ENCODE measurements around the gene TBC1D2. TPM values are rescaled to one million over a fixed set of nuclear protein-coding genes. Genes with fewer than 3 reads are reported as not detected.

Gene TBC1D2
- total and polyA plus RNA-seq, 2 of the 13 experiments (the other 11 are each of a cell fraction or from before 2014, with no cell fraction given) = 2.0 to 2.8 TPM

DNA sequence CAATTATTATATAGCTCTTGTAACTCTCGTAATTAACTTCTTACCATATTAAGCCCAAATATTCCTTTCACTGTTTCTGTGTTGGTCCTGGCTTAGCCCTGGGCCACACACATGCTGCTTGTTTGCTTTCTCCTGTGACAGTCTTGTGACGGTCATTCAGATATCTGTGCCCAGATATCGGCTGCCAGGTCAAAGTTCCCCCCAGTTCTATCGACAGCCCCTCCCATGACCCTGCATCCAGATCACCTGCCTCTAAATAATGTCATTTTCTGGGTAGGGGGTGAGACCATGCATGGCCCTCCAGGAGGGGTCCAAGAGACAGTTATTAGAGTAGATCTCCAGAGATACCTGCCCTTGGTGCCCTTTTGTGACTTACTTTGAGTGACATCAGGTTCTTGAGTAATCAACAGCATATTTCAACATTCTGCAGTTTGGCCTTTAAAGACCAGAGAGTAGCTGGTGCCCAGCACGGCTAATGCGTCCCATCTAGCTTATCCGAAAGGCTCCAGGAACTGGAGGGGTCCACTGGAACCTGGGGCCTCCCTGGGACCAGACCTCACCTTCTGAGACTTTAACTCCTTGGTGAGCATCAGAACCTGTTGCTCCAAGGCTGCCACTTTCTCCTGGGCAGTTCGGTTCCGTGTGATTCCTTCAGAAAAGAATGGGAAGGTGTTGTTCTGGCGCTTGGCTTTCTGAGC is 26.9 kb downstream of the TBC1D2 start (continued):
- TF ChIP-seq HMG20A (CRISPR knock-in tag; IDR thresholded peaks at IDR 0.05; ENCODE audit: borderline replicate concordance) (no peak), NR3C1 (CRISPR knock-in tag; IDR thresholded peaks at IDR 0.05) (no peak), ZNF773 (CRISPR knock-in tag; IDR thresholded peaks at IDR 0.05; ENCODE audit: borderline replicate concordance) (no peak), ATF7-NPFF (CRISPR knock-in tag; IDR thresholded peaks at IDR 0.05; ENCODE audit: low read depth) (no peak), ZNF331 (CRISPR knock-in tag; IDR thresholded peaks at IDR 0.05) (no peak), ZNF570 (CRISPR knock-in tag; IDR thresholded peaks at IDR 0.05; ENCODE audit: borderline replicate concordance) (no peak), ZNF777 (CRISPR knock-in tag; IDR thresholded peaks at IDR 0.05) (0 out of 2 replicates have a peak, but pooled peaks have one; percentile 23), CREM (IDR thresholded peaks at IDR 0.05) (peak; percentile 56; the same call in 1 of the 2 replicates), CREM (CRISPR knock-in tag; IDR thresholded peaks at IDR 0.05) (no peak), ZNF468 (CRISPR knock-in tag; IDR thresholded peaks at IDR 0.05) (no peak)
- TF ChIP-seq, protein P1, sequence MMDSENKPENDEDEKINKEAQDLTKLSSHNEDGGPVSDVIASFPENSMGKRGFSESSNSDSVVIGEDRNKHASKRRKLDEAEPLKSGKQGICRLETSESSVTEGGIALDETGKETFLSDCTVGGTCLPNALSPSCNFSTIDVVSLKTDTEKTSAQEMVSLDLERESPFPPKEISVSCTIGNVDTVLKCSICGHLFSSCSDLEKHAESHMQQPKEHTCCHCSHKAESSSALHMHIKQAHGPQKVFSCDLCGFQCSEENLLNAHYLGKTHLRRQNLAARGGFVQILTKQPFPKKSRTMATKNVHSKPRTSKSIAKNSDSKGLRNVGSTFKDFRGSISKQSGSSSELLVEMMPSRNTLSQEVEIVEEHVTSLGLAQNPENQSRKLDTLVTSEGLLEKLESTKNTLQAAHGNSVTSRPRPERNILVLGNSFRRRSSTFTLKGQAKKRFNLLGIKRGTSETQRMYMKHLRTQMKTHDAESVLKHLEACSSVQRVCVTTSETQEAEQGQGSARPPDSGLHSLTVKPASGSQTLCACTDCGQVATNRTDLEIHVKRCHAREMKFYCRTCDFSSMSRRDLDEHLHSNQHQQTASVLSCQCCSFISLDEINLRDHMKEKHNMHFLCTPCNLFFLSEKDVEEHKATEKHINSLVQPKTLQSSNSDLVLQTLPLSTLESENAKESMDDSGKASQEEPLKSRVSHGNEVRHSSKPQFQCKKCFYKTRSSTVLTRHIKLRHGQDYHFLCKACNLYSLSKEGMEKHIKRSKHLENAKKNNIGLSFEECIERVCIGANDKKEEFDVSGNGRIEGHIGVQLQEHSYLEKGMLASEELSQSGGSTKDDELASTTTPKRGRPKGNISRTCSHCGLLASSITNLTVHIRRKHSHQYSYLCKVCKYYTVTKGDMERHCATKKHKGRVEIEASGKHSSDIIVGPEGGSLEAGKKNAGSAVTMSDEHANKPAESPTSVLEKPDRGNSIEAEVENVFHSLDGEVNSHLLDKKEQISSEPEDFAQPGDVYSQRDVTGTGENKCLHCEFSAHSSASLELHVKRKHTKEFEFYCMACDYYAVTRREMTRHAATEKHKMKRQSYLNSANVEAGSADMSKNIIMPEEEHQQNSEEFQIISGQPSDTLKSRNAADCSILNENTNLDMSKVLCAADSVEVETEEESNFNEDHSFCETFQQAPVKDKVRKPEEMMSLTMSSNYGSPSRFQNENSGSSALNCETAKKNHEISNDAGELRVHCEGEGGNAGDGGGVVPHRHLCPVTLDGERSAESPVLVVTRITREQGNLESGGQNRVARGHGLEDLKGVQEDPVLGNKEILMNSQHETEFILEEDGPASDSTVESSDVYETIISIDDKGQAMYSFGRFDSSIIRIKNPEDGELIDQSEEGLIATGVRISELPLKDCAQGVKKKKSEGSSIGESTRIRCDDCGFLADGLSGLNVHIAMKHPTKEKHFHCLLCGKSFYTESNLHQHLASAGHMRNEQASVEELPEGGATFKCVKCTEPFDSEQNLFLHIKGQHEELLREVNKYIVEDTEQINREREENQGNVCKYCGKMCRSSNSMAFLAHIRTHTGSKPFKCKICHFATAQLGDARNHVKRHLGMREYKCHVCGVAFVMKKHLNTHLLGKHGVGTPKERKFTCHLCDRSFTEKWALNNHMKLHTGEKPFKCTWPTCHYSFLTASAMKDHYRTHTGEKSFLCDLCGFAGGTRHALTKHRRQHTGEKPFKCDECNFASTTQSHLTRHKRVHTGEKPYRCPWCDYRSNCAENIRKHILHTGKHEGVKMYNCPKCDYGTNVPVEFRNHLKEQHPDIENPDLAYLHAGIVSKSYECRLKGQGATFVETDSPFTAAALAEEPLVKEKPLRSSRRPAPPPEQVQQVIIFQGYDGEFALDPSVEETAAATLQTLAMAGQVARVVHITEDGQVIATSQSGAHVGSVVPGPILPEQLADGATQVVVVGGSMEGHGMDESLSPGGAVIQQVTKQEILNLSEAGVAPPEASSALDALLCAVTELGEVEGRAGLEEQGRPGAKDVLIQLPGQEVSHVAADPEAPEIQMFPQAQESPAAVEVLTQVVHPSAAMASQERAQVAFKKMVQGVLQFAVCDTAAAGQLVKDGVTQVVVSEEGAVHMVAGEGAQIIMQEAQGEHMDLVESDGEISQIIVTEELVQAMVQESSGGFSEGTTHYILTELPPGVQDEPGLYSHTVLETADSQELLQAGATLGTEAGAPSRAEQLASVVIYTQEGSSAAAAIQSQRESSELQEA (CRISPR knock-in tag; IDR thresholded peaks at IDR 0.05; ENCODE audit: not compliant biosample characterization) = peak; percentile 20
- TF ChIP-seq, protein P2, sequence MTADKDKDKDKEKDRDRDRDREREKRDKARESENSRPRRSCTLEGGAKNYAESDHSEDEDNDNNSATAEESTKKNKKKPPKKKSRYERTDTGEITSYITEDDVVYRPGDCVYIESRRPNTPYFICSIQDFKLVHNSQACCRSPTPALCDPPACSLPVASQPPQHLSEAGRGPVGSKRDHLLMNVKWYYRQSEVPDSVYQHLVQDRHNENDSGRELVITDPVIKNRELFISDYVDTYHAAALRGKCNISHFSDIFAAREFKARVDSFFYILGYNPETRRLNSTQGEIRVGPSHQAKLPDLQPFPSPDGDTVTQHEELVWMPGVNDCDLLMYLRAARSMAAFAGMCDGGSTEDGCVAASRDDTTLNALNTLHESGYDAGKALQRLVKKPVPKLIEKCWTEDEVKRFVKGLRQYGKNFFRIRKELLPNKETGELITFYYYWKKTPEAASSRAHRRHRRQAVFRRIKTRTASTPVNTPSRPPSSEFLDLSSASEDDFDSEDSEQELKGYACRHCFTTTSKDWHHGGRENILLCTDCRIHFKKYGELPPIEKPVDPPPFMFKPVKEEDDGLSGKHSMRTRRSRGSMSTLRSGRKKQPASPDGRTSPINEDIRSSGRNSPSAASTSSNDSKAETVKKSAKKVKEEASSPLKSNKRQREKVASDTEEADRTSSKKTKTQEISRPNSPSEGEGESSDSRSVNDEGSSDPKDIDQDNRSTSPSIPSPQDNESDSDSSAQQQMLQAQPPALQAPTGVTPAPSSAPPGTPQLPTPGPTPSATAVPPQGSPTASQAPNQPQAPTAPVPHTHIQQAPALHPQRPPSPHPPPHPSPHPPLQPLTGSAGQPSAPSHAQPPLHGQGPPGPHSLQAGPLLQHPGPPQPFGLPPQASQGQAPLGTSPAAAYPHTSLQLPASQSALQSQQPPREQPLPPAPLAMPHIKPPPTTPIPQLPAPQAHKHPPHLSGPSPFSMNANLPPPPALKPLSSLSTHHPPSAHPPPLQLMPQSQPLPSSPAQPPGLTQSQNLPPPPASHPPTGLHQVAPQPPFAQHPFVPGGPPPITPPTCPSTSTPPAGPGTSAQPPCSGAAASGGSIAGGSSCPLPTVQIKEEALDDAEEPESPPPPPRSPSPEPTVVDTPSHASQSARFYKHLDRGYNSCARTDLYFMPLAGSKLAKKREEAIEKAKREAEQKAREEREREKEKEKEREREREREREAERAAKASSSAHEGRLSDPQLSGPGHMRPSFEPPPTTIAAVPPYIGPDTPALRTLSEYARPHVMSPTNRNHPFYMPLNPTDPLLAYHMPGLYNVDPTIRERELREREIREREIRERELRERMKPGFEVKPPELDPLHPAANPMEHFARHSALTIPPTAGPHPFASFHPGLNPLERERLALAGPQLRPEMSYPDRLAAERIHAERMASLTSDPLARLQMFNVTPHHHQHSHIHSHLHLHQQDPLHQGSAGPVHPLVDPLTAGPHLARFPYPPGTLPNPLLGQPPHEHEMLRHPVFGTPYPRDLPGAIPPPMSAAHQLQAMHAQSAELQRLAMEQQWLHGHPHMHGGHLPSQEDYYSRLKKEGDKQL (CRISPR knock-in tag; IDR thresholded peaks at IDR 0.05; ENCODE audit: low read depth) = no peak
- TF ChIP-seq, protein P3, sequence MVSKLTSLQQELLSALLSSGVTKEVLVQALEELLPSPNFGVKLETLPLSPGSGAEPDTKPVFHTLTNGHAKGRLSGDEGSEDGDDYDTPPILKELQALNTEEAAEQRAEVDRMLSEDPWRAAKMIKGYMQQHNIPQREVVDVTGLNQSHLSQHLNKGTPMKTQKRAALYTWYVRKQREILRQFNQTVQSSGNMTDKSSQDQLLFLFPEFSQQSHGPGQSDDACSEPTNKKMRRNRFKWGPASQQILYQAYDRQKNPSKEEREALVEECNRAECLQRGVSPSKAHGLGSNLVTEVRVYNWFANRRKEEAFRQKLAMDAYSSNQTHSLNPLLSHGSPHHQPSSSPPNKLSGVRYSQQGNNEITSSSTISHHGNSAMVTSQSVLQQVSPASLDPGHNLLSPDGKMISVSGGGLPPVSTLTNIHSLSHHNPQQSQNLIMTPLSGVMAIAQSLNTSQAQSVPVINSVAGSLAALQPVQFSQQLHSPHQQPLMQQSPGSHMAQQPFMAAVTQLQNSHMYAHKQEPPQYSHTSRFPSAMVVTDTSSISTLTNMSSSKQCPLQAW (CRISPR knock-in tag; IDR thresholded peaks at IDR 0.05) = no peak

All from HepG2 (cell line).